GM19240 (cell line): ENCODE results near the gene PHF13.
"Not testable (repeated sequence)": the region's sequence is repeated elsewhere in the genome, so short reads cannot be mapped to it uniquely, and the experiment has no call there.

Source experiments
- DNase-seq: peaks from one replicate; pipeline ENCODE4 v3.0.0; 2011; ENCODE audit warnings: low spot score; ENCODE audit not compliant: insufficient read length

PHF13 gene

GRCh38 chr1:6628971-6629479 is 15.5 kb downstream of the PHF13 start:
- no peak for DNase-seq

DNA sequence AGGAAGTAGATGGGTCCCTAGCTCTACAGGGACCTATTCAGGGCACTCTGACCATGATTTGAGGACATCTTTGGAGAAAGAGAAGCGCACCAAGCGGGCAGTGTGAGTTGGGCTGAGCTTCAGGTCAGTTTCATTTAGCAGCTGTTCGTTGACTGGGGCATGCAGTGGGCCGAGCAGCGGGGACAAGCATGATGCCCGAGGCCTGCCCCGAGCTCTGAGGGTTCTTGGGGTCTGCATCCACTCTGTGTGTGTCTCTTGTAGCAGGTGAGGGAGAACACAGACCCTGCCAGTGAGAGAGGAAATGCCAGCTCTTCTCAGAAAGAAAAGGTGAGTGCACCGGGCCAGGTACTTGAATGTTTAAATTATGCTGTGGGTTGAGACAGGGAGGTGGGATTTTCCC is 16.5 kb downstream of the PHF13 start:
- DNase-seq: no peak

GRCh38 chr1:6631058-6631457 is 17.5 kb downstream of the PHF13 start:
- no peak for DNase-seq

DNA sequence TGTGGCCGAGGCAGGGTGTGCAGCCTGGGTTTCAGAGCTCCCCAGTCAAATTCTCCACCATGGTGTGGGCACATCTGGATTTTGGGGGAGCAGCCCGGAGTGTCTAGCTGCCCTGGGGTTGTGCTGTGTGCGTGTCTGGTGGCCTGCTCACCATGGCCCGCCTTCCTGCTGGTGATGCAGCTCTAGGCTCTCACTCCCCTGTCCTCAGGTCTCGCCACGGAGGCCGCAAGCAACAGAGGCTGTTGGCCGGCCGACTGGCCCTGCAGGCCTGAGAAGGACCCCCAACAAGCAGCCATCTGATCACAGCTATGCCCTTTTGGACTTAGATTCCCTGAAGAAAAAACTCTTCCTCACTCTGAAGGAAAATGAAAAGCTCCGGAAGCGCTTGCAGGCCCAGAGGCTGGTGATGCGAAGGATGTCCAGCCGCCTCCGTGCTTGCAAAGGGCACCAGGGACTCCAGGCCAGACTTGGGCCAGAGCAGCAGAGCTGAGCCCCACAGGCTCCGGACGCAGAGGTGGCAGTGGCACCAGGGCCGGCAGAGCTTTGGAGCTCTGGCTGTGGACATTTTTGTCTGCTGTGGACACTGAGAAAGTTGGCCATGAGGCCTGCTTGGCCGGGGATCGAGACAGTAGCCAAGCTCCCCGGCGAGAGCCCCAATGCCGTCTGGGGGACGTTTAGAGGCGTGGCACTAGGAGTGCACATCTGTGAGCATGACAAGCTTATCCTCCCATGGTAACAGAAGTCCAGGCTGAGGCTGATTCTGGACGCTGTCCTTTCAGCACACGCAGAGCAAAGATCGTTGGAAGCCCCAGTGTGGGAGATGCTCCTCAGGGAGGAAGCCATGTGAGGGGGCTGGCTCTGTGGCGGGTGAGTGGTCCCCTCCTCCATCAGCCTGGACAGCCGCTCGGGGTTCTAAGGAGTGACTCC is 19.3 kb downstream of the PHF13 start:
- no peak for DNase-seq

DNA sequence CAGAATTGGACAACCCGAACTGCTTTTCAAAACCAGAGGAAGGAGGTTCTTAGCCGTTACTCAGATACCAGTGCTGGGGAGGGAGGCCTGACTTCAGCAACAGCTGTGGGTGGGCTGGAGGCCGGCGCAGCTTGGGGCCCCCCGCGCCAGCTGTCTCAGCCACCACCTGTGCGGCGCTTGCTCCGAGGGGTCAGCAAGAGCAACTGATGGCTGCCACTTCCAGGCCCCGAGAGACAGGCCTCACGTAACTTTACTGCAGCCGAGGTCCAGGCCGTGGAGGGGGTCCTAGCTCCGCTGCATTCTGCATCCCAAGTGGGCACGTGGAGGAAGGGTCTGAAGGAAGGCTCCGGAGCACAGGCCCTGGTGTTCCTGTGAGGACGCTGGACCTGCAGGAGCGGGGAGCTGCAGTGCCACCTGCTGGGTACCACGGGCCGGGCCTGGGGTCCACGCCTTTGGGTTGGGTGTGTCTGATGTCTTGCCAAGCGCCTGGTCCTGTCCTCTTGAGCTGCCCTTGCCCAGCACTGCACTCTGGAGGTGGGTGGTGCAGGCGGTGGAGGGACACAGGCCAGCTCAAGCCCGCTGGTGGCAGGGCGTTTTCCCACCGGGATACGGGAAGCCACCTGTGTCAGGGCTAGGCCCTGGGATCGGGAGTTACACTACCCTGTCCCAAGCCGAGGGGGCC is 21.0 kb downstream of the PHF13 start:
- no peak for DNase-seq

- no peak for DNase-seq
Observed at GRCh38 chr1:6635161-6635909, 21.8 kb downstream of the PHF13 start.

- no peak for DNase-seq
Observed at GRCh38 chr1:6635910-6636760, 22.6 kb downstream of the PHF13 start.

DNA sequence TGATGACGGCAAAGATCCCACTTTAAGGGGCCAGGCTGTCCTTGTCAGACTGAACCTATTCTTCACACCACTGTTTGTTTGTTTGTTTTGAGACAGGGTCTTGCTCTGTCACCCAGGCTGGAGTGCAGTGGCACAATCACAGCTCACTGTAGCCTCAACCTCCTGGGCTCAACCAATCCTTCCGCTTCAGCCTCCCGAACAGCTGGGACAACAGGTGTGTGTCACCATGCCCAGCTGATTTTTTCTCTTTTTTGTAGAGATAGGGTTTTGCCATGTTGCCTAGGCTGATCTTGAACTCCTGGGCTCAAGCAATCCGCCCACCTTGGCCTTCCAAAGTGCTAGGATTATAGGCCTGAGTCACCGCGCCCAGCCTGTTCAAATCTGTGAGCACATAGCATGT is 23.2 kb downstream of the PHF13 start:
- not testable (repeated sequence) for DNase-seq

GRCh38 chr1:6637770-6638169 is 24.2 kb downstream of the PHF13 start:
- DNase-seq: no peak

- DNase-seq: no peak
Observed at GRCh38 chr1:6638226-6638625, 24.7 kb downstream of the PHF13 start.

DNA sequence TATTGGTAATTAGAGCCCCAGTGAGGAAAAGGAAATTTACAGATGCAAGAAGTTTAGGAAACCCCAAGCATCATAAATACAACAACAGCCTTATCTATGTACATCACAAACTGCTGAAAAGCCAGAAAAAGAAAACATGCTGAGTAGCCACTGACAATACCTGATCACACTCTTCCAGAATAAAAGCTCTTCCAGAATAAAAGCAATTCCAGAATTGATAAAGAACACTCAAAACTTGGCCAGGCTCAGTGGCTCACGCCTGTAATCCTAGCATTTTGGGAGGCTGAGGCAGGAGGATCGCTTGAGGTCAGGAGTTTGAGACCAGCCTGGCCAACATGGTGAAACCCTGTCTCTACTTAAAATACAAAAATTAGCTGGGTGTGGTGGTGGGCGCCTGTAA is 27.3 kb downstream of the PHF13 start:
- DNase-seq: not testable (repeated sequence)

DNA sequence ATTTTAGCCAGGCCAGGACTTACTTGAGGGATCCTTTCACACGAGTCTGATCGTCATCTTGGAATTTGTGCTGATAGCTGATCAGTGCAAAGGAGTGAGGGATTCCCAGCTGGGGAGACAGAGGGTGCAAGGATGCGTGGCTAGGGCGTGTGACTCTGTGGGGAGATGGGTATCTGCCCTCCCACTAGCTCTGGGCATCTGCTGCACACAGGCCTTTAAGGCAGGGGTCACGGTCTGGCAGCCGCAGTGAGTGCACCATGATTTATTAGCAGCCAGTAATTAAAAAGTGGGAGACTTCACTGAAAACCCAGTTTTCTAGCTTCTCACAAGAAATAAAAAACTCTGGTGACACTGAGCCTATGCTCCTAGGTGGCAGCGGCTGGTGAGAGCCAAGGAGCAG is 31.5 kb downstream of the PHF13 start:
- no peak for DNase-seq

- peak; percentile 29 for DNase-seq
Observed at GRCh38 chr1:6646499-6647148, 33.1 kb downstream of the PHF13 start.

GRCh38 chr1:6648556-6648955 is 35.0 kb downstream of the PHF13 start:
- DNase-seq: no peak

GRCh38 chr1:6651909-6652308 is 38.4 kb downstream of the PHF13 start:
- DNase-seq: no peak

GRCh38 chr1:6652986-6653385 is 39.5 kb downstream of the PHF13 start:
- DNase-seq: no peak

- DNase-seq: no peak
Observed at GRCh38 chr1:6653436-6654290, 40.1 kb downstream of the PHF13 start.

- no peak for DNase-seq
Observed at GRCh38 chr1:6657138-6657537, 43.6 kb downstream of the PHF13 start.

DNA sequence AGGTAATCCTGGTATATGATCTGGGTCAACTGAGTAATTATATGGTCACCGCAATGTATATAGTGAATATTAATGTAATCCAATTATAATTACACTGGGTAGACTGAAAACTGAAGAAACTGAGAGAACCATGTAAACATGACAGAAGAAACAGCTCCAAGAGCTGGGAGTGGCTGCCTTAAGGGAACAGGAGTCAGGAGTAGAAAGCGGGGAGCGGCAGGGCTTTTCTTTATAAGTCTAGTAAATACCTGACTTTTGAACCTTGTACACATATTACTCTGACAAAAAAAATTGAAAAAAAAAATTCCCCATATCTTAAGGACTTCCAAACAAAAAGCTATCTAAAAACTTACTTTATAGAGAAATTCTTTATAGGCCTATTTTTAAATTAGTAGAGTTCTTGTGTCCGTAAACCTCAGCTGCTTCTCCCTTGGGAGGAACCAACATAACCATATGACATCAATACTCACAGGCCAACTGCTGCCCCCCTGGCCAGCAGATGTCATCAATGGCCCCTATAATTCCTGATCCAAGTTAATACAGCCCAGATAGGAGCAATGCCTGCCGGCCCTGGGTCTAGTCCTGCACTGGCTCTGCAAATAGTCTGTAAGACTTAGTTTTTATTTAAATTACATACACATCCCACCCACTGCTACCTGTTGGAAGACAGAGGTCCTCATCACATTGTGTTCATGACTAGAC is 45.0 kb downstream of the PHF13 start:
- no peak for DNase-seq
